Stimulated activated CD4-positive, alpha-beta T cell treated with anti-CD3 and anti-CD28 coated beads, TNF-alpha, amount 100 ng/mL, for 1 hour (primary cell): ENCODE measurements around the gene SP110.

ENCODE experiments used
- DNase-seq, 3 donors: peaks; one replicate each; pipeline ENCODE4 v3.0.0-alpha.2; 2020; ENCODE audit warnings: low read depth in 3 of 3, low spot score in 1 of 3

Gene SP110

DNA sequence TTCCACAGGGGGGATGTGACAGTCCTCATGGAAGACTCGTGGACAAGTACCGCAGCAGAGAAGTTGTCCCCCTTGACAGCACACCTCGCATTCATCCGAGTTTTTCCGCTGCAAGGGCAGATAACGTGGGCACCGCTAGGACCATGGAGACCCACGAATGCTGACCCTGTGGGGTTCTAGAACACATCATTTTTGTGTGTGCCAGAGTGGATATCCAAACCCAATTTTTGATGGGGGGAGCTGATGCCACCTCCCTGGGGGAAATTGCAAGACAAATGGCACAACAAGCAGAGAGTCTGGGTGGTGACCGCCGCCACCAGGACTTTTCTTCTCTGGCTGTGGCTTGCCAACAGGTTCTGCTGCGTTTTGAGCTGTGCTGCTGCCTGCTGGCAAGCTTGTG is 46.9 kb downstream of the SP110 start:
- DNase-seq, result no peak

DNA sequence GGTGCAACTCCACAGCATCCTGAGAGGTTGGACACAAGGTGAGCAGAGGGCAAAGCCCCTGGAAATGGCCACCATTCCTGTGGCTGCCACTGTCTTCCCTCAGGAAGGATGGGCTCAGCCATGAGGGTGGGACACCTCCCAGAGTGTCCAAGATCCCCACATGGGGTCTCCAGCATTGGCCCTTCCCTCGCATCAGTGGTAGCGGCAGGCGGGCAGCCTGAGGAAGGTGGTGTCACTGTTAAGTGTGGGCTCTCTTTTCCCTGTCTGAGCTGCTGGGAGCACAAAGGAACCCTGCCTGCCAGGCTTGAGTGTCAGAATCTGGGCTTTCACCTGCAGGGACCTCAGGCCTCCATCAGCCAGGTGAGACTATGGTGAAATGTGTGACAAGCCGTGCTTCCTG is 47.6 kb downstream of the SP110 start:
- no peak for DNase-seq

DNA sequence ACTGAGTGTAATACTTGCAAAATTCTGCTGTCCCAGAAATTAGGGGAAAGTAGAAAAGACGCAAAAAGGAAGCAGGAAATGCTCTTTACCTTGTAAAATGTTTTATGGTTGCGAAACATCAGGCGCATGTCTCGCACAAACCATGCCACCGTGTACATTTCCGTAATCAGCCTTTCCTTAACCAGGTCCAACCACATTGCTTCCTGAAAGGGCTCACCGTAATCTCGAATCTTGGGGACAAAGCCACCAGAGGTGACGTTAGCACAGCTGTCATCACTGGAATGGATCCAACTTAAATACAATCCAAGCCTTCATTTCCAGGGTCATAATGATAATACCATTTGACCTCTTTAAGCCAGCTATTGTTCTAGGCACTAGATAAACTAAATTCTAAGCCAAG is 49.3 kb downstream of the SP110 start:
- no peak for DNase-seq

DNA sequence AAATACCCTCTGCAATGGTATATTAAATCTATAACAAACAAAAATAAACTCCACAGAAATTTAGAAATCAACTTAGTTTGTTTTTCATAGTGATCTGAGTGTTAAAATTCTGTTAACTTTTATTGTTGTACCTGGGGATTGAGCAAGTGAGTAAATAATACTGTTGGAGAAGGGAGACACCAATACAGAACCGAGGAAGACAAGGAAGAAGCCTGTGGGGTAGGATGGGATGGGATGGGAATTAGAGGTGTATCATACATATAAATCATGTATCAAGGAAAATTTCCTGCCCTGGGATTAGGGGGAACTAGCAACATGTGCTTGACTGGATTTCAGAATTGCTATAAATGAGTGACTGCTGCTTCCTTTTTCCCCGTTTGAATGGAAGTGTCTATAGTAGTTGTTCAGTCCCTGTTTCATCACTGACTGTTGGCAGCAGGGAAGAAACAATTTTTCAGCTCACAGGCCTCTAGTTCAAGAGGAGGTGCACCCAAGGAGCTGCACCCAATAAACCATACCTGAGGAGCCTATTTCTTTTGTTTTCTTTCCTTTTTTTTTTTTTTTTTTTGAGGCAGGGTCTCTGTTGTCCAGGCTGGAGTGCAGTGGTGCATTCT is 53.1 kb downstream of the SP110 start:
- DNase-seq, result no peak

DNA sequence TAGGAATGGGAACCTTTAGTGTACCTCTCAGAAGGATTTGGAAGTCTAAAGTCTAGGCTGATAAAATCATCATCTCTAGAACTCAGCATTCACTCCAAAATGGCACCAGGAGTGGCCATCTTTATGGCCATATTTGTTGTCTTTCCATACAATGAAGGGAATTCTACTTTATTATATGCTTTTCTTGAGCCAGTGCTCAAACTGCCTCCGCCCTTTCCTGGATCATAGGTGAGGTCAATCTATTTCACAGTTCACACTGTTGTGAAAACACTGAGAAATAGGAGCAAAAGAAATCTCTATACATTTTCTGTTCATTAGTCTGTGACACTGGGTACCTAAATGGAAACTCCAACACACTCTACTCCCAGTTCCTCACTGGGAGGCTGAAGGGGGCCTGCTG is 55.6 kb downstream of the SP110 start:
- DNase-seq, result no peak

DNA sequence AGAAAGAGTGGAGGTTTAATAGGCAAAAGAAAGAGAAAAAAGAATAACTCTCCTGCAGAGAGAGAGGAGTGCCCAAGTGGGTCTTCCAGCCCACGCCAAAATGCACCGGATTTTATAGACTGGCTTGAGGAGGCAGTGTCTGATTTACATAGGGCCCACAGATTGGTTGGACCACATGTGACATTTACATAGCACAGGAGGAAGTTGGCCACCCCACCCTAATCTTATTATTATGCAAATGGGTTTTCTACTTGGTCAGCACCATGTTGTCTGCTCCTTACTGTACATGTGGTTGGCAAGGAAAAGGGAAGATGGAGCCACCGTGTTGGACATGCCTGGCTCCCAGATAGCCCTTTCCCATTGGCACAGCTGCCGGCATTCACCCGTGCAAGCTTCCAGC is 56.8 kb downstream of the SP110 start:
- no peak for DNase-seq

DNA sequence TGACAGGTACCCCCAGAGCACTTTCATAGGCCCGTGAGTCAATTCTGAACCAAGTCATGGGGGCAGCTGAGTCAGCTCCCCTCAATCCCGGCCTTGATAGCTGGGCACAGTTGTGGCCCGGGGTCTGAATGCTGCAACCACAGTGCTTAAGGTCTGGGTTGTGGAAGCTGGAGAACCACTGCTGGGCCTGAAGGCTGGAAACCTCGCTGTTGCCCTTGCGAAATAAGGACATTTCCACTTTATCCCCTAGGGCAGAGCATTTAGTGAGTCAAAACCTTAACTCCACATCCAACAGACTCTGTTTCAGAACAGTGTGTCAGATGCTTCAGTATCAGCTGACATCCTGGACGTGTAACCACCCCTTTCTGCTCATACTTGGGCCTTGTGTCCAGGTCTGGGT is 58.6 kb downstream of the SP110 start:
- DNase-seq, result no peak

DNA sequence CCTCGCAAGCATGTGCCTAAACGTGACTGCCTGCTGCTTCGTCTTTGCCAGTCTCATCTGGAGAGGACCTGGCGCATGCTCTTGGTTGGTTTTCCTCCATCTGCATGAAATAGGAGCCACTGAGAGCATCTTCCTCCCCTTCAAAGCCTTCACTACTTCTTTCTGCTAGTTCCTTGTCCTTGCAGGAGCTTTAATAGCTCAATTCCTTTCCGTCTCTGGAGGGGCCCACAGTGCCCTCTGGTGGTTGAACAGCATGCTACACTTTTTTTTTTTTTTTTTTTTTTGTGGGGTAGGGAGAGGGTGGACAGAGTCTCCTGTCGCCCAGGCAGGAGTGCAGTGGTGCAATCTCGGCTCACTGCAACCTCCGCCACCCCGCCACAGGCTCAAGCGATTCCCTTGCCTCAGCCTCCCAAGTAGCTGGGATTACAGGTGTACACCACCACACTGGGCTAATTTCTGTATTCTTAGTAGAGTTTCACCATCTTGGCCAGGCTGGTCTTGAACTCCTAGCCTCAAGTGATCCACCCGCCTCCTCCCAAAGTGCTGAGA is 59.6 kb downstream of the SP110 start:
- DNase-seq, result peak in 2 of 3 donors; percentile 17 to 44

DNA sequence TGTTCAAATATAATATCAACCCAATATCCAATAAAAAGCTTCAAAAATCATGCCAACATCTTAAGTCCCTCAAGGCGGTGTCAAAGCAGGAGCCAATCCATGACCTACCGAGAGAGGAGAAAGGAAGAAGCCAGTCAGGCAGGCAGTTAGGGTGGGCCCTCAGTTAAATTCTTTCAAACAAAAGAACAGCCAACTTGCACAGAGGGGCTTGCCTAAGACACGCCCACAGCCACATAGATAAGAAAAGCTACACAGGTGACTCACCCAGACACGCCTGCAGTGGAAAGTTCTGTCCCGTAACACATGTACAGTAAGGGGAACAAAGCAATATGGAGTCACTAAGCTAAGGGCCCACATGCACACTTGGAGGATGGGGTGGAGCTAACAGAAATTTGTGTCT is 61.3 kb downstream of the SP110 start:
- no peak for DNase-seq

DNA sequence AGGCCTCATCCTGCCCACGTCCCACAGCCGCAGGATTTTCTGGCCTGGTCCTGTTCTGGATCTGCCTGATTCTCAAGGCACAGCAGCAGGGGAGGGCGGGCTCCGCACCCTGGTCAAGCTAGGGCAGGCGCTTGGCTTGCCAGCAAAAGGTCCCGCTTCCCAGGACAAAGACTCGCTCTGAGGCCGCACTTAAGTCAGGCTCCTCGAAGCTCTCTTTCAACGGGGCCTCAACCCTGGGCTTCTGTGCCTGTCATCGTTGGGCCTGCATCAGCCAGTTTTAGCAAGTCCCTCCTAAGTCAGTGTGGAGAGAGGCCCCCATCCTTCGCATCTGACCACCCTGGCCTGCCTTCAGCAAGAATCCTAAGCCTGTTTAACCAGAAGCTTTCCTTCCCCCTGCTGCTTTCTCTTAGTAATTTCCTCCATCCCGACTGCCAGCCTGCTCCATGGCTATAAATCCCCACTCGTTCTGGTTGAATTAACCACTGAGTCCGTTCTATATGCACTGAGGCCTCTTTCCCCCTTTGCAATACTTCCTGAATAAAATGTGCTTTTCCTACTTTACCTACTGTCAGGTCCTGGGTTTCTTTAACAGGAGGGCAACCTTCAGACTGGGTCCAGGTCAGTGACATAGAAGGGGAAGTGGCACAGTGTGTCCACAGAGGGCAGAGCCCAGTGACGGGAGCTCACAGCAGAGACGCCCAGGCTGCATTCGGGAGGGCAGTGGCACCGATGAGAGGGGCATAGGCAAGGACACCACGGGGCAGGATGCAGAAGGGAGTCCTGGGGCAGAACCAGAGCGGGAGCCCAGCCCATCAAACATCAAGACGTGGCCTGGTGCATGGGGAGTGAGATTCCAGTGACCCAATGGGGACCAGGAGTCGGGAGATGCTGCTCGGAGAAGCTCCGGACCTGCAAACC is 62.7 kb downstream of the SP110 start:
- no peak for DNase-seq

DNA sequence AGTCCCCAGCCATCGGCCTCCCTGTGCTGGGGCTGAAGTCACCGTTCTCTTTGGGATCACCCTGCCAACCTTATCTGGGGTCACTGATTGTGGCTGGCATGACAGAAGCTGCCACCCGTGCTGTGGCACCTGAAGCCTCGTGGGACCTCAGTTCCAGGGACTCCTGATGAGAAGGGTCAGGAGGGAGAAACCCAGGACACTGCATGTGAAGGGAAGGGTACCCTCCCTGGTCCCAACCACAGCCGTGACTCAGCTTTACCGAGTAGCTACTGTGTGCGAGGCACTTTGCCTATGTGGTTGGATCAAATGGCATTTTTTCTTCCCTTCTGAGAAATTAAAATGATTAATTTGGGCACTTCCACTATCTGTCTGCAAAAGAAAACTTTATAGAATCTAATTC is 64.4 kb downstream of the SP110 start:
- DNase-seq, result no peak

DNA sequence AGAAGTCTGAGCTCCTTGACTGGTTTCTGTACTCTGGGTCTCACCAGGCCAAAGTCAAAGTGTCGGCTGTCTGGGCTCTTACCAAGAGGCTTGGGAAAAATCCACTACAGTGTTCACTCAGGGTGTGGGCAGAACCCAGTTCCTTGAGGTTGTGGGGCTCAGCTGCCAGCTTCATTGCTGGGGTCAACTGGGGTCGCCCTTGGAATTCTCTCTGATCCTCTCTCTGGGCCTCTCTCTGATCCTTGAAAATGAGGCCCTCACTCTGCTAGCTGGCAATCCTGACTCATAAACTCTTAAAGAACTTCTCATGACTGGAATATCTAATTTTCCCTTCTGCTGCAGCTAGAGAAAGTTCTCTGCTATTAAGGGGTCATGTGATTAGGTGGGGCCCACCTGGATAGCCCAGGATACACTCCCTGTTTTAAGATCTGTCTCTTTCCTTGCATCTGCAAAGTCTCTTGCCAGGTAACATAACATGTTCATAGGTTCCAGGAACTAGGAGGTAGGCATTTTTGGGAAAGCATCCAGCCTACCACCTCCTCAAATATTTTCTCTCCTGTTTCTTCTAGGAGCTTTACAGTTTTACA is 66.3 kb downstream of the SP110 start:
- DNase-seq, result no peak

DNA sequence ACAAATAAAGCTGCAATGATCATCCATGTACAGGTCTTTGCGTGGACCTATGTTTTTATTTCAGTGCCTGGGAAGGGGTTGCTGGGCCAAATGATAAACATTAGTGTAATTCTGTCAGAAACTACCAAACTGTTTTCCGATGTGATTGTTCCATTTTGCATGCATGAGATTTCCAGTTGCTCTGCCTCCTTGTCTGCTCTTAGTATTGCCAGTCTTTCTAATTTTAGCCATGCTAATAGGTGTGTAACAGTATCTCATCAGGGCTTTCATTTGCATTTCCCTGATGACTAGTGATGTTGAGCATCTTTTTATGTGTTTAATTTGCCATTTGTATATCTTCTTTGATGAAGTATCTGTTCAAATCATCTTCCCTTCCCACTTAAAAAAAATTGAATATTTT is 67.5 kb downstream of the SP110 start:
- no peak for DNase-seq

DNA sequence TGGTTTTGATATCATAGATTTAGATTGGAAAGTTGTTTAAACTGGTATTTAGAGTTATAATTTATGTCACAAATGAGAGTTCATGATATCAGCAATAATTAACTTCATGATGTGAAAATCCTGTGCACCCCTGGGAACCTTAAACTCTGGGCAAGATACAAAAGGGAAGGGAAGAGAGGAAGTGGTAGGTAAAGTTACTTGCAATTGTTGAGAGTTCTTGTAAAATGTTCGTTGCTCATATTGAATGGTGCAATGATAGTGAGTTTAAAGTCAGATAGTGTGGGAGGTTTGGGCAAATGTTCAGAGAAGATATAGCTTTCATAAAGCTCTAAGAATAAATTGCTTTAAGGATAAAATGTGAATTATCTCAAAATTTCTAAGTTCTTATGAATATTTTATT is 75.4 kb downstream of the SP110 start:
- no peak for DNase-seq

DNA sequence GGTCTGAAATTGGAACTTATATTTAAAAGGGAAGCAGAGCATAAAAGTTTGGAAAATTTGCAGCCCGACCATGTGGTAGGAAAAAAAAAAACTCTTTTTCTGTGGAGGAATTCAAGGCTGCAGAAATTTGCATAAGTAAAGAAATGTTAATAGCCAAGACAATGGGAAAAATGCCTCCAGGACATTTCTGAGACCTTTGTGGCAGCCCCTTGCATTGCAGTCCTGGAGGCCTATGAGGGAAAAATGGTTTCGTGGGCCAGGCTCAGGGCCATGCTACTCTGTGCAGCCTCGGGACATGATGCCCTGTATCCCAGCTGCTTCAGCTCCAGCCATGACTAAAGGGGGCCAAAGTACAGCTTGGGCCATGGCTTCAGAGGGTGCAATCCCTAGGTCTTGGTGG is 79.1 kb downstream of the SP110 start:
- DNase-seq, result no peak

DNA sequence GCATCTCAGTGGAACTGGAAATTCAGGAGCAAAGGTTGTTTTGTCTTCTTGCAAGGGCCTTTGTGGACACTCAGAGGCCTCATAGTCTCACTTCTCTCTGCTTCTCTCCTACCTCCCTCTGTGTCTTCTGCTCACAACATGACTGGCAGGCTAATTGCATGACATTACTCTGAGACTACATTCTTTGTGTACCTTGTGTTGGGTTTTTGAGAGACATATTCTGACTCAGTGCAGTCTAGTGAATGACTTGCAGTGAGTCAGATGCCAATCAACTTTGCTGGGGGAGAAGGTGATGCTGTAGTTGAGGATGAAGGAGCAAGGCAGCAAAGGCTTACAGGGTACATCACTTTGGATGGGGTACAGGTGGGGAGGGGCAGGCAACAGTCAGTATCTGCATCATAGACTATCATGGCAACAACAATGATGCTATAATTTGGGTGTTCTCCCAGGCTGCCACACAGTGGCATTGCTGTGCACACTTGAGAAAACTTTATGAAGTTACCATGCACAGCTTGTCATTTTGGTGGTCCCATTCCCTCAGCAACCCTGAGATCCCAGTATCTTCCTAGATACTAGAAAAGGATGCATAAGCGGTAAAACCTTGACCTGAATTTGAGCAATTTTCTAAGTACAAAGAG is 81.8 kb downstream of the SP110 start:
- no peak for DNase-seq

DNA sequence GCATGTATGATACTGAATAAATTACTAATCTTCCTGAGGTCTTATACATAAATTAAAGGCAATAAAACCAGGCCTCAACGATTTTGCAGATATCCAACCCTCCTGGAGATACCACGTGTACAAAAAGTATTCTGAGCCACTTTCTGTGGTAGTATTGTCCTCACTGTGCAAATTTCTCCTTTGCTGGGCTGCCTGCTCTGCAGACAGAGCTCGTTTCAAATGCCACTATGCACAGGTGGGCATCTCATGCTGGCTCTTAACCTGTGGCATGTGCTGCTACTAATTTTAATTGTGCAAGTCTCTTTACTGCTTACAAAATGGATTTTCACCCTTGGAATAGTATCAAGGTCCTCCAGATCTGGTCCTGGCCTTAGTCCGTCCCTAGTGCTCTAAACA is 84.7 kb downstream of the SP110 start:
- no peak for DNase-seq

DNA sequence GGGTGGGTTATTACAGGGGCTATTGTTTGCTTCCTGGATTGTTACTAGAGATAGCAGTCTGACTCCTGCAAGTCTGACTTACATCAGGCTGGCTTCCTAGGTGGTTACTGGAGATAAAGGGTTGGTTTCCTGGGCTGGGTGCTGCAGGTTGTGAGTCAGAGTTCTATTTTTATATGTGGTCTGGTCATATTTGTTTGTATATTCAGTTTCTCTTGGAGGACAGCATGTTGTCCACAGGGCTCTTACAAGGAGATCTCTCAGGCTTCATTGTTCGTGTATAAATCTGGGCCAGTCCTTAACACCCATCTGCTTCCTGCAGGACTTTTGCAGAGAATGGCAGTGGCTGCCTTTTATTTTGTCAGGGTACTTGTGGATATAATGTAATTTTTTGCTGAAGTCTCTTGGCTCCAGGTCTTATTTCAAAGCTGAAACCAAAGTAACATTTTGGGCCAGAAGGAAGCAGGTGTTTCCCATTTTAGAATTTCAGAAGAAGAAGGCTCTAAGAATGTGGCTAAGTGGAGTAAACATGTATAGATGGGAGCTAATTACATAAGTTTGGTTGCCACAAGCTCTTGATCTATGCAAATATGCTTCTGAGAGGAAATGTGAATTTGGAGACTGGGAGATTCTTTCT is 85.2 kb downstream of the SP110 start:
- no peak for DNase-seq

DNA sequence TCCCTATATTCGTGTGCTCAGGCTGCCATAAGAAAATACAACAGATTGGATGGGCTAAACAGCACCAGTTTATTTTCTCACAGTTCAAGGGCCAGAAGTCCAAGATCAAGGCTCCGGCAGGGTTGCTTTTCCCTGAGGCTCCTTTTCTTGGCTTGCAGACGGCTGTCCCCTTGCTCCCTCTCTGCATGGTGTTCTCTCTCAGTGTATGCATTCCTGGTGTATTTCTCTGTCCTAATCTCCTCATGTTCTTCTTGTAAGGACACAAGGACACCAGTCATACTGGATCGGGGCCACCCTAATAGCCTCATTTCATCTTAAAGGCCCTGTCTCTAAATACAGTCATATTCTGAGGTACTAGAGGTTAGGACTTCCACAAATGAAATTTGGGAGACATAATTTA is 88.4 kb downstream of the SP110 start:
- no peak for DNase-seq

DNA sequence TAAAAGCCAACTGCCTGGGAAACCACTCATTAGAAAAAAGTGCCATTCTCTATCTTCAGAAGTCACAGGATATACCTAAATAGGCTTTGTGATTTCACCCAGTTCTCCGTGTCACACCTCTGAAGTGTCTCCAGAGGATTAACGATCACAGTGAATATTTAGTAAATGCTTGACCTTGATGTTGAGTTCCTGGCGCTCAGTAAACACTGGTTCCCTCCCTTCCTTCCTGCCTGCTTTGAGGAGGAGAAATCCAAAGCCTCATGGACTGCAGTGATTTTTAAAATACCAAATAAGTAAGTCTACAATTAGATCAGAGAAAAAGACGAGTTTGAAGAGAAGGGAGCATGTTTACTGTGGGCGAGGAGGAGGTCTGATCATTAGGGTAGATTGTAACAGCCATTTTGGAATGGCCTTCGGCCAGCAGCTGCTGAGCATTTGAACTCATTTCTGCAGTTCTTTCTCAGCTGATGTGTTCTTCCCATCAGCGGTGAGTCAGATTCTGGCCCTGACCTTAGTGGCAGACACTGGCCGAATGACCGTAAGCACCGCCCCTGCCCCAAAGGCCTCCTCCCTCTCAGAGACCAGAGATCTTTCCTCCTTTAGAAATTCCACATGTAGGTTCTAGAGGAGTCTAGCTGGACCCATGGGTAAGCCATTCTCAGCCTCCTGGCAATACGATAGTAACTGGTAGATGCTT is 89.0 kb downstream of the SP110 start:
- DNase-seq, result no peak

DNA sequence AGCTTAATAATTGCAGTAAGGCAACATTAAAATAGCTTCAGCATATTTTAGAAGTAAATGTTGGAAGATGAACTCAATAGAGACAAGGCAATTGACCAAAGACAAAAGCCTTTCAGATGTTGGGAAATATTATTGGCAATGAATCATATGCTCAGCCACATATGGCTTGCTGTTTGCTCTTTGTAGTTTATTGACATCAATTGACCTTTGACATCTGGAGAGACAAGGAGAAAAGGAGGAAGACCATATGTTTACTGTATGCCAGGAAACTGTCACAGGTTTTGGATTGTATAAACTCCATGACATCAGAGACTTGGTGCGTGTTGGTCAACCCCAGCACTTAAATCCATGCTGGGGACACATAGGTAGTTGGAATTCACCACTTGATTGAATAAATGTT is 90.4 kb downstream of the SP110 start:
- DNase-seq, result no peak
